ENCODE measurements around the gene GNAI1.

DNA sequence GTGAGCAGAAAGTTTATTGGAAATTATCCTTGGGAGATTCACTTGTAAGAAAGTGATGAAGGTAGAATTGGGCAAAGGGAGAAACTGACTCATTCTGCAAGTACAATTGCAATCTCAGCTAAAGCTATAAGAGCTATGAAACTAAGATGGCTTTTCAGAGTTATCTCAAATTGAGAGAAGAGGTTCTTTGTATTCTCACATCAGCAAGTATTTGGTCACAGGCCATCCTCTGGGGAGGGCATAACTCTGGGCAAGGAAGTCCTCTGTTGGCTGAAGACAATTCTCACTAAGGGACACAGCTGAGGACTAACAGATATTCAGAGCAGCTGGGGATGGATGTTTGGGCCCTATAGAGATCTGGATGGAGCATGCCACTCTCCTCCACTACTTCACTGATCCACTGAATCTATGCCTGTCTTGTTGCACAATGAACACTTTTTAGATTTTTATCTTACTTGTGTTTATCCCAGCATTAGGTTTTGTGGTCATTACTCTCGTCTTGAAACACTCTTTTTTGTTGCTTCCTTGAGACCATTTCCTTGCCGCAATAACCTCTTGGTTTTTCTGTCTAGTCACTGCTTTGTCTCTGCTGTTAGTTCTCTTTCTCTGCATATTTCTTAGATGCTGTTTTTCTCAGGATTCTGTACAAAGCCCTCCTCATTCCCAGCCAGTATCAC, 115.1 kb downstream of the GNAI1 start:
- no peak for TF ChIP-seq JUND (IDR thresholded peaks at IDR 0.05)
- TF ChIP-seq, protein P1, sequence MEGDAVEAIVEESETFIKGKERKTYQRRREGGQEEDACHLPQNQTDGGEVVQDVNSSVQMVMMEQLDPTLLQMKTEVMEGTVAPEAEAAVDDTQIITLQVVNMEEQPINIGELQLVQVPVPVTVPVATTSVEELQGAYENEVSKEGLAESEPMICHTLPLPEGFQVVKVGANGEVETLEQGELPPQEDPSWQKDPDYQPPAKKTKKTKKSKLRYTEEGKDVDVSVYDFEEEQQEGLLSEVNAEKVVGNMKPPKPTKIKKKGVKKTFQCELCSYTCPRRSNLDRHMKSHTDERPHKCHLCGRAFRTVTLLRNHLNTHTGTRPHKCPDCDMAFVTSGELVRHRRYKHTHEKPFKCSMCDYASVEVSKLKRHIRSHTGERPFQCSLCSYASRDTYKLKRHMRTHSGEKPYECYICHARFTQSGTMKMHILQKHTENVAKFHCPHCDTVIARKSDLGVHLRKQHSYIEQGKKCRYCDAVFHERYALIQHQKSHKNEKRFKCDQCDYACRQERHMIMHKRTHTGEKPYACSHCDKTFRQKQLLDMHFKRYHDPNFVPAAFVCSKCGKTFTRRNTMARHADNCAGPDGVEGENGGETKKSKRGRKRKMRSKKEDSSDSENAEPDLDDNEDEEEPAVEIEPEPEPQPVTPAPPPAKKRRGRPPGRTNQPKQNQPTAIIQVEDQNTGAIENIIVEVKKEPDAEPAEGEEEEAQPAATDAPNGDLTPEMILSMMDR (IDR thresholded peaks at IDR 0.05; ENCODE audit: low read depth, low read length, missing input control), result no peak
- TF ChIP-seq, protein P2, sequence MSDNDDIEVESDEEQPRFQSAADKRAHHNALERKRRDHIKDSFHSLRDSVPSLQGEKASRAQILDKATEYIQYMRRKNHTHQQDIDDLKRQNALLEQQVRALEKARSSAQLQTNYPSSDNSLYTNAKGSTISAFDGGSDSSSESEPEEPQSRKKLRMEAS (IDR thresholded peaks at IDR 0.05), result no peak
- TF ChIP-seq, protein P3, sequence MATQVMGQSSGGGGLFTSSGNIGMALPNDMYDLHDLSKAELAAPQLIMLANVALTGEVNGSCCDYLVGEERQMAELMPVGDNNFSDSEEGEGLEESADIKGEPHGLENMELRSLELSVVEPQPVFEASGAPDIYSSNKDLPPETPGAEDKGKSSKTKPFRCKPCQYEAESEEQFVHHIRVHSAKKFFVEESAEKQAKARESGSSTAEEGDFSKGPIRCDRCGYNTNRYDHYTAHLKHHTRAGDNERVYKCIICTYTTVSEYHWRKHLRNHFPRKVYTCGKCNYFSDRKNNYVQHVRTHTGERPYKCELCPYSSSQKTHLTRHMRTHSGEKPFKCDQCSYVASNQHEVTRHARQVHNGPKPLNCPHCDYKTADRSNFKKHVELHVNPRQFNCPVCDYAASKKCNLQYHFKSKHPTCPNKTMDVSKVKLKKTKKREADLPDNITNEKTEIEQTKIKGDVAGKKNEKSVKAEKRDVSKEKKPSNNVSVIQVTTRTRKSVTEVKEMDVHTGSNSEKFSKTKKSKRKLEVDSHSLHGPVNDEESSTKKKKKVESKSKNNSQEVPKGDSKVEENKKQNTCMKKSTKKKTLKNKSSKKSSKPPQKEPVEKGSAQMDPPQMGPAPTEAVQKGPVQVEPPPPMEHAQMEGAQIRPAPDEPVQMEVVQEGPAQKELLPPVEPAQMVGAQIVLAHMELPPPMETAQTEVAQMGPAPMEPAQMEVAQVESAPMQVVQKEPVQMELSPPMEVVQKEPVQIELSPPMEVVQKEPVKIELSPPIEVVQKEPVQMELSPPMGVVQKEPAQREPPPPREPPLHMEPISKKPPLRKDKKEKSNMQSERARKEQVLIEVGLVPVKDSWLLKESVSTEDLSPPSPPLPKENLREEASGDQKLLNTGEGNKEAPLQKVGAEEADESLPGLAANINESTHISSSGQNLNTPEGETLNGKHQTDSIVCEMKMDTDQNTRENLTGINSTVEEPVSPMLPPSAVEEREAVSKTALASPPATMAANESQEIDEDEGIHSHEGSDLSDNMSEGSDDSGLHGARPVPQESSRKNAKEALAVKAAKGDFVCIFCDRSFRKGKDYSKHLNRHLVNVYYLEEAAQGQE (IDR thresholded peaks at IDR 0.05), result no peak
- TF ChIP-seq, protein P4, sequence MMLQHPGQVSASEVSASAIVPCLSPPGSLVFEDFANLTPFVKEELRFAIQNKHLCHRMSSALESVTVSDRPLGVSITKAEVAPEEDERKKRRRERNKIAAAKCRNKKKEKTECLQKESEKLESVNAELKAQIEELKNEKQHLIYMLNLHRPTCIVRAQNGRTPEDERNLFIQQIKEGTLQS (IDR thresholded peaks at IDR 0.05), result no peak
- TF ChIP-seq RAD21 (IDR thresholded peaks at IDR 0.05), result no peak
- no peak for TF ChIP-seq SP1 (IDR thresholded peaks at IDR 0.05)
- no peak for TF ChIP-seq GABPA (IDR thresholded peaks at IDR 0.05 in 1 of 2, conservative IDR thresholded peaks at IDR 0.05 in 1 of 2)
- TF ChIP-seq TAF1 (conservative IDR thresholded peaks at IDR 0.05), result no peak
- TF ChIP-seq, protein P5, sequence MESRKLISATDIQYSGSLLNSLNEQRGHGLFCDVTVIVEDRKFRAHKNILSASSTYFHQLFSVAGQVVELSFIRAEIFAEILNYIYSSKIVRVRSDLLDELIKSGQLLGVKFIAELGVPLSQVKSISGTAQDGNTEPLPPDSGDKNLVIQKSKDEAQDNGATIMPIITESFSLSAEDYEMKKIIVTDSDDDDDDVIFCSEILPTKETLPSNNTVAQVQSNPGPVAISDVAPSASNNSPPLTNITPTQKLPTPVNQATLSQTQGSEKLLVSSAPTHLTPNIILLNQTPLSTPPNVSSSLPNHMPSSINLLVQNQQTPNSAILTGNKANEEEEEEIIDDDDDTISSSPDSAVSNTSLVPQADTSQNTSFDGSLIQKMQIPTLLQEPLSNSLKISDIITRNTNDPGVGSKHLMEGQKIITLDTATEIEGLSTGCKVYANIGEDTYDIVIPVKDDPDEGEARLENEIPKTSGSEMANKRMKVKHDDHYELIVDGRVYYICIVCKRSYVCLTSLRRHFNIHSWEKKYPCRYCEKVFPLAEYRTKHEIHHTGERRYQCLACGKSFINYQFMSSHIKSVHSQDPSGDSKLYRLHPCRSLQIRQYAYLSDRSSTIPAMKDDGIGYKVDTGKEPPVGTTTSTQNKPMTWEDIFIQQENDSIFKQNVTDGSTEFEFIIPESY (IDR thresholded peaks at IDR 0.05), result no peak
- no peak for TF ChIP-seq NR2F2 (IDR thresholded peaks at IDR 0.05)
